ENCODE measurements around the gene REXO5. TPM values are rescaled to one million over a fixed set of nuclear protein-coding genes. Genes with fewer than 3 reads are reported as not detected.
A peak's percentile ranks its signal among the peaks of the same experiment; 100 is the strongest.
"Not testable (repeated sequence)": the region's sequence is repeated elsewhere in the genome, so short reads cannot be mapped to it uniquely, and the experiment has no call there.

REXO5 gene
- total and polyA plus RNA-seq, 9 of the 15 experiments (the other 6 are each of a cell fraction or from before 2014, with no cell fraction given) = 10.5 to 45.1 (median 25.4) TPM

DNA sequence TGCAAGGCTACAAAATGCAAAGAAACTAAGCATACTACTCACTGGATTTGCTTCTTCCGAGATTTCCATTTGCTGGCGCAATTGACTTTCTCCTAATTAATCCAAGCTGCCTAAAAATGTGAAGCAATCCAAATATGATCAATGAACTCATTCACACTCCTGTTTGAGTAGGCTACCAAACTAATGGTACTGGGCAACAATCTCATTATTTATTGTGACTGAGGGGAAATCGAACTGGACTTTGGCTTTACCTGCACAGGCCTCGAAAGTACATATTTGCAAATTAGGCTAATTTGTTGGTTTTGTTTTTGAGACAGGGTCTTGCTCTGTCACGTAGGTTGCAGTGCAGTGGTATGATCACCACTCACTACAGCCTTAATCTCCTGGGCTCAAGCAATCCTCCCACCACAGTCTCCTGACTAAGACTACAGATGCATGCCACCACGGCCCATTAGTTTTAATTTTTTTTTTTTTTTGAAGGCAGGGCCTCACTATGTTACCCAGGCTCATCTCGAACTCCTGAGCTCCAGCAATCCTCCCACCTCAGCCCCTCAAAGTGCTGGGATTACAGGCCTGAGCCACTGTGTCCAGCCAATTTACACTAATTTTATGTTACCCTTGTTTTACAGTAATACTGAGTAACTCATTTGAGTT lies 2.6 kb upstream of the REXO5 start (continued):
- TF ChIP-seq, protein P1, sequence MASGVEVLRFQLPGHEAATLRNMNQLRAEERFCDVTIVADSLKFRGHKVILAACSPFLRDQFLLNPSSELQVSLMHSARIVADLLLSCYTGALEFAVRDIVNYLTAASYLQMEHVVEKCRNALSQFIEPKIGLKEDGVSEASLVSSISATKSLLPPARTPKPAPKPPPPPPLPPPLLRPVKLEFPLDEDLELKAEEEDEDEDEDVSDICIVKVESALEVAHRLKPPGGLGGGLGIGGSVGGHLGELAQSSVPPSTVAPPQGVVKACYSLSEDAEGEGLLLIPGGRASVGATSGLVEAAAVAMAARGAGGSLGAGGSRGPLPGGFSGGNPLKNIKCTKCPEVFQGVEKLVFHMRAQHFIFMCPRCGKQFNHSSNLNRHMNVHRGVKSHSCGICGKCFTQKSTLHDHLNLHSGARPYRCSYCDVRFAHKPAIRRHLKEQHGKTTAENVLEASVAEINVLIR (CRISPR knock-in tag; IDR thresholded peaks at IDR 0.05) = no peak
- peak; percentile 56 for TF ChIP-seq CBFA2T3 (IDR thresholded peaks at IDR 0.05)
- TF ChIP-seq, protein P2, sequence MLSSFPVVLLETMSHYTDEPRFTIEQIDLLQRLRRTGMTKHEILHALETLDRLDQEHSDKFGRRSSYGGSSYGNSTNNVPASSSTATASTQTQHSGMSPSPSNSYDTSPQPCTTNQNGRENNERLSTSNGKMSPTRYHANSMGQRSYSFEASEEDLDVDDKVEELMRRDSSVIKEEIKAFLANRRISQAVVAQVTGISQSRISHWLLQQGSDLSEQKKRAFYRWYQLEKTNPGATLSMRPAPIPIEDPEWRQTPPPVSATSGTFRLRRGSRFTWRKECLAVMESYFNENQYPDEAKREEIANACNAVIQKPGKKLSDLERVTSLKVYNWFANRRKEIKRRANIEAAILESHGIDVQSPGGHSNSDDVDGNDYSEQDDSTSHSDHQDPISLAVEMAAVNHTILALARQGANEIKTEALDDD (IDR thresholded peaks at IDR 0.05) = 0 out of 2 replicates have a peak, but pooled peaks have one; percentile 52
- no peak for TF ChIP-seq HNRNPL (IDR thresholded peaks at IDR 0.05; ENCODE audit: low read depth, low read length)
- no peak for TF ChIP-seq TFAM (CRISPR knock-in tag; conservative IDR thresholded peaks at IDR 0.05)

DNA sequence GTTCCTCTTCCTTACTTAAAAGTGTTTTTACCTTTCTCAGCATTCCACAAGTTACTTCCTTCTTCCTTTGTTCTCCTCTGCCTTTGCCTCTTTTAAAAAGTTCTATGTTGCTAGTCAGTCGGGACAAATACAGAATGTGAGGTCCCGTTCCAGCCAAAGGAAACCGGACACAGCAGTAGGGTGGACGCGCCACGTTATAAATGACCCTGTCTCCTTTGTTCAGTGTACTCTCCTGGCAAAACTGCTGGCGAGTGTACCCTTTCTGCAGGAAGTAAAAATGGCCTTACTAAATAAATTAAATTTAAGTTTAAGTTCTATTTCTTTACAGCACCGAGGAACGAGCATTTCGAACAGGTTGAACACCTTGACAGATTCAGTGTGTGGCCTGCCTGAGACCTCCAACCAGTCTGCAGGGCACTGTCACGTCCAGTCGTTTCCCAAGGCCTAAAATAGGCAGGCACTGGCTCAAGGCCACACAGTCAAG lies 601 bp upstream of the REXO5 start:
- ATAC-seq (peak; percentile 14; the same call in 2 of the 3 replicates), DNase-seq (ENCODE audit: extremely low read depth in 1 of 4, low spot score in 3 of 4) (peak in 1 of 4 experiments; percentile 43)
- H3K27me3 ChIP-seq (ENCODE audit: control insufficient read depth in 2 of 2, insufficient read depth in 2 of 2, low read length in 2 of 2); BruUV-seq (replicated peaks); CTCF ChIA-PET (ENCODE audit: low intra/inter-chr PET ratio); H3K9me1 ChIP-seq (ENCODE audit: control insufficient read depth, insufficient read depth, low read length); in situ Hi-C loops (cut with MboI); FAIRE-seq; H3K9me3 ChIP-seq (replicated peaks; ENCODE audit: control insufficient read depth, insufficient read depth, low read depth, low read length); H4K20me1 ChIP-seq (replicated peaks; ENCODE audit: control insufficient read depth, insufficient read depth, low read length): not testable (repeated sequence)
- H3K36me3 ChIP-seq (ENCODE audit: control insufficient read depth, insufficient read depth, low read length) = peaks cover 31% of the 10 kb centered on the region
- H3K4me3 ChIP-seq = peak overlapping the region; percentile 96
- H3K27ac ChIP-seq (ENCODE audit: extremely low read depth, low read depth, low read length) = peak overlapping the region; percentile 98
- TF ChIP-seq FOXP1 (CRISPR knock-in tag; IDR thresholded peaks at IDR 0.05) (peak; percentile 43; the same call in 1 of the 2 replicates), ZFX (CRISPR knock-in tag; IDR thresholded peaks at IDR 0.05) (0 out of 2 replicates have a peak, but pooled peaks have one; percentile 76), ZNF445 (CRISPR knock-in tag; IDR thresholded peaks at IDR 0.05; ENCODE audit: low read depth) (0 out of 2 replicates have a peak, but pooled peaks have one; percentile 7)
- TF ChIP-seq, protein P3, sequence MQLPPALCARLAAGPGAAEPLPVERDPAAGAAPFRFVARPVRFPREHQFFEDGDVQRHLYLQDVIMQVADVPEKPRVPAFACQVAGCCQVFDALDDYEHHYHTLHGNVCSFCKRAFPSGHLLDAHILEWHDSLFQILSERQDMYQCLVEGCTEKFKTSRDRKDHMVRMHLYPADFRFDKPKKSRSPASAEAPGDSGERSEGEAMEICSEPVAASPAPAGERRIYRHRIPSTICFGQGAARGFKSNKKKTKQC (CRISPR knock-in tag; IDR thresholded peaks at IDR 0.05) = 0 out of 2 replicates have a peak, but pooled peaks have one; percentile 66
- peaks cover 54% of the 10 kb centered on the region for H3K79me2 ChIP-seq (ENCODE audit: control insufficient read depth, insufficient read depth, low read length)
- peak overlapping the region; percentile 95 to 99 for H3K9ac ChIP-seq (ENCODE audit: insufficient read depth in 1 of 2, low read depth in 2 of 2, low read length in 2 of 2)
- H3K4me1 ChIP-seq (replicated peaks in 1 of 2; ENCODE audit: control insufficient read depth in 2 of 2, insufficient read depth in 2 of 2, low read length in 2 of 2) = peaks cover 24% of the 10 kb centered on the region in 2 experiments
- peak overlapping the region; percentile 98 for H3K4me2 ChIP-seq (ENCODE audit: insufficient read depth, low read length)
- intact Hi-C loops (cut with micrococcal nuclease) = loop anchor here (5.0 to 10.0 kb wide), 3 partner anchors 63 to 277 kb away; partner anchors contain the start of gene THUMPD1
- WGBS (ENCODE audit: insufficient coverage, low coverage, missing lambda C conversion rate) = 4% methylated on average over 12 of the region's 12 CpGs
- H2AFZ ChIP-seq (ENCODE audit: low read depth, low read length) = peak overlapping the region; percentile 93
- POLR2A ChIA-PET = interaction anchor here (0.5 to 1.6 kb wide), 9 partner anchors 9 to 403 kb away, joined by 3 to 6 read pairs (median 4); no protein-coding TSS in a partner anchor
